BE2C (cell line): ENCODE results near the gene SSPN.

Source experiments
- DNase-seq: peaks from one replicate; pipeline ENCODE4 v3.0.0-alpha.2; 2020
- H3K27me3 ChIP-seq: fragments of 250-450 bp; sonication (Bioruptor Pico); 2 replicates; pipeline ENCODE4 v1.5.1; 2020; ENCODE audit warnings: mild to moderate bottlenecking
- H3K36me3 ChIP-seq: fragments of 250-450 bp; sonication (Bioruptor Pico); 2 replicates; pipeline ENCODE4 v1.5.1; 2020; ENCODE audit warnings: mild to moderate bottlenecking
- H3K4me1 ChIP-seq: fragments of 250-450 bp; sonication (Bioruptor Pico); 2 replicates; pipeline ENCODE4 v1.5.1; 2020
- H3K4me3 ChIP-seq: 2 replicates; pipeline ENCODE4 v1.5.1; 2011; ENCODE audit warnings: low read depth, low read length
- H3K9me3 ChIP-seq: fragments of 250-450 bp; sonication (Bioruptor Pico); 2 replicates; pipeline ENCODE4 v1.5.1; 2020
- TF ChIP-seq, protein P1 (sequence below): IDR thresholded peaks from 2 replicates; pipeline ENCODE4 v1.5.1; 2012; ENCODE audit warnings: mild to moderate bottlenecking, low read depth, low read length

Gene SSPN

DNA sequence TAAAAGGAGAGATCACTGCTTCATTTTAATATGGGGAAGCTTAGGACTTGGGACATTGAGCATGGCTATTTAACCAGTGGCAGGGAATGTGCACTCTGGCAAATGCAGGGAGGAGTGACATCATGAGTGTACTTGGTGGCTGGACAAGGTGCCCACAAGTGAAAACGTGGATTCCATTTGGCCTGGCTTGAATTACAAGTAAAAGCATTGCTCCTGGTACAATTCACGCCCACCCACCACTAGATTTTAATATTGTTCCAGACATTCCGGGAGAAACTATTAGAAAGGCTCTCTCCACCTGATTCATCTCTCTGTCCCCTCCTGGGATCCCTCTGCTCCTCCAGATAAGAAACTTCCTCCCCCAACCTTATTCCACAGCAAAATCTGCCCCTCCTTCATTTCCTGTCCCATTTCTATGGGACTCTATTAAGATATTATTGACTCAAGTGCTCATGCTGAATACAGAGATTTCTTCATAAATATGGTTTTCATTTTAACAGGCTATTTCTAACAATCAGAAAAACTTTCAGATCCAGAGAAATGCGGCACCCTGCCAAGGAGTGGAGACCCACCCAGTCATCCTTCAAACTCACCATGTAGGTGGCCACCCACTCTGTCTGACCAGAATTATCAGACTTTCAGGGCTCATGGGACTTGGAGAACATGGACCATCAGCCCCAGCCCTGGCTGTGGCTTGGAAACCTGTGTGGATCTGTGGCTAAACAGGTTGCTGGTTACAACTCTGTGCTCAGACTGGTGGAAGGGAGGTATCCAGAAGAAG is 43.2 kb downstream of the SSPN start:
- Histone ChIP-seq H3K9me3 (no peaks in the 10 kb centered on the region), H3K36me3 (no peaks in the 10 kb centered on the region), H3K4me3 (no peak overlapping the region), H3K27me3 (no peaks in the 10 kb centered on the region), H3K4me1 (no peaks in the 10 kb centered on the region)
- no peak for DNase-seq
- TF ChIP-seq, protein P1, sequence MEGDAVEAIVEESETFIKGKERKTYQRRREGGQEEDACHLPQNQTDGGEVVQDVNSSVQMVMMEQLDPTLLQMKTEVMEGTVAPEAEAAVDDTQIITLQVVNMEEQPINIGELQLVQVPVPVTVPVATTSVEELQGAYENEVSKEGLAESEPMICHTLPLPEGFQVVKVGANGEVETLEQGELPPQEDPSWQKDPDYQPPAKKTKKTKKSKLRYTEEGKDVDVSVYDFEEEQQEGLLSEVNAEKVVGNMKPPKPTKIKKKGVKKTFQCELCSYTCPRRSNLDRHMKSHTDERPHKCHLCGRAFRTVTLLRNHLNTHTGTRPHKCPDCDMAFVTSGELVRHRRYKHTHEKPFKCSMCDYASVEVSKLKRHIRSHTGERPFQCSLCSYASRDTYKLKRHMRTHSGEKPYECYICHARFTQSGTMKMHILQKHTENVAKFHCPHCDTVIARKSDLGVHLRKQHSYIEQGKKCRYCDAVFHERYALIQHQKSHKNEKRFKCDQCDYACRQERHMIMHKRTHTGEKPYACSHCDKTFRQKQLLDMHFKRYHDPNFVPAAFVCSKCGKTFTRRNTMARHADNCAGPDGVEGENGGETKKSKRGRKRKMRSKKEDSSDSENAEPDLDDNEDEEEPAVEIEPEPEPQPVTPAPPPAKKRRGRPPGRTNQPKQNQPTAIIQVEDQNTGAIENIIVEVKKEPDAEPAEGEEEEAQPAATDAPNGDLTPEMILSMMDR, result no peak

DNA sequence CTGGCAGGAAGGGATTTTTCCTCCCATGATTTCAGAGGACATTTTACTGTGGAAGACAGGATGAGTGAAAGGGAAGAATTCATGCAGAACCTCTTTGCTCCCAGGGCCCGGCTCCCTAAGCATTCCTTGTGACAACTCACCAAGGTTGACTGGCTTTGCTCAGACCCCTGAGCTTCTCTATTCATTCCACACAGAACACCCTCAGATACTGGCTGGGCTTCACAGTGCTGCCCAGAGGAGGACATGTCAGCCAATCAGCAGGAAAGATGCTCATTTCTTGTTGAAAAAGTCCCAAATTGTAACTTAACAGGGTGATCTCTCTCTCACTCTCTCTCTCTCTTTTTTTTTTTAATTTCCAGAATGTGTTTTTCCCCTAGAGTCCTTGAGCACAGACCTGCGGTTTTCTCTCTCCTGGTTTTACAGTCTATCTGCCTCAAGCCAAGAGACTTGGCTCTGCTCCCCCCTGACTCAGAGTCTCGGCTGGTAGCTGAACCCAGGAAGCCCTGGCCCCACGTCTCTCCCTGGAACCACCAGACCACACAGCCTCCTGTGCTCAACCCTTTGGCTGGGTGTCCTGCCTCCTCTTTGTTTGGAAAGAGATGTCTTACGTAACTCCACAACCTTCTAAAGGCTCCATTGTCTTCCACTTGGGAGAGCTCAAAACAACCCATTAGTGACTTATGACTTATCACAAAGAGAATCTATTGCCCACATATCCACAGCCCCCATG is 43.9 kb downstream of the SSPN start:
- H3K4me3 ChIP-seq, result no peak overlapping the region
- H3K36me3 ChIP-seq, result no peaks in the 10 kb centered on the region
- no peaks in the 10 kb centered on the region for H3K9me3 ChIP-seq
- H3K27me3 ChIP-seq, result no peaks in the 10 kb centered on the region
- no peaks in the 10 kb centered on the region for H3K4me1 ChIP-seq
- DNase-seq, result no peak
- TF ChIP-seq, protein P1, result no peak

- TF ChIP-seq, protein P1, result no peak
- no peak for DNase-seq
- Histone ChIP-seq H3K4me1 (peaks cover 2% of the 10 kb centered on the region; the same call in 1 of the 2 replicates), H3K9me3 (no peaks in the 10 kb centered on the region), H3K36me3 (no peaks in the 10 kb centered on the region), H3K4me3 (no peak overlapping the region), H3K27me3 (no peaks in the 10 kb centered on the region)
Observed at GRCh38 chr12:26239852-26240815, 44.8 kb downstream of the SSPN start.

DNA sequence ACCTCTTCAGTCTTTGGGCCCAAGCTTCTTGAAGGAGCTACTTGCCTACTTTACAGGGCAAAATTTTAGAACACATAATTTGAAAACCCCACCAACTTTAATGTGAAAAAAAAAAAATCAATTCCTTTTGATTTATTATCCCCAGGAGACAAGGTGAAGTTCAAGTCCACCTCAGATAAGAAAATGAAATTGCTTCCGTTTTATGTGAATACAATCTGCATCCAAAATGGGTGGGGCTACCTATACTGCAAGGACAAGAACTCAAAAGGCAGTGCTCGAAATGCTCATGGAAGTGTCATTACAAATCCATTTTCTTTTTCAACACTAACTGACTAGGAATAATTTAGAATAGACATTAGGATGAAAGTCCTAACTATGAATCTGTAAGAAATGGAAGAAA is 45.7 kb downstream of the SSPN start:
- no peaks in the 10 kb centered on the region for H3K36me3 ChIP-seq
- peaks cover 5% of the 10 kb centered on the region; the same call in 1 of the 2 replicates for H3K4me1 ChIP-seq
- no peak overlapping the region for H3K4me3 ChIP-seq
- no peaks in the 10 kb centered on the region for H3K27me3 ChIP-seq
- TF ChIP-seq, protein P1, result no peak
- DNase-seq, result no peak
- no peaks in the 10 kb centered on the region for H3K9me3 ChIP-seq

GRCh38 chr12:26242683-26243082 is 47.3 kb downstream of the SSPN start:
- TF ChIP-seq, protein P1, result no peak
- no peak overlapping the region for H3K4me3 ChIP-seq
- H3K36me3 ChIP-seq, result no peaks in the 10 kb centered on the region
- DNase-seq, result no peak
- H3K27me3 ChIP-seq, result no peaks in the 10 kb centered on the region
- H3K4me1 ChIP-seq, result peaks cover 5% of the 10 kb centered on the region; the same call in 1 of the 2 replicates
- H3K9me3 ChIP-seq, result no peaks in the 10 kb centered on the region
